PC-3 (cell line): Measurements from ENCODE around the gene PDLIM5. TPM values are rescaled to one million over a fixed set of nuclear protein-coding genes. Genes with fewer than 3 reads are reported as not detected.

ENCODE experiments used
- ATAC-seq: fragments of 200-7000 bp; cut with Tn5 transposase; 2 replicates; pipeline ENCODE4 v1.9.1; 2020; ENCODE audit warnings: mild to moderate bottlenecking, moderate library complexity
- BruUV-seq: library from RNA; stranded (reverse); fragments of 400-500 nt; replicated peaks from 2 replicates; lab custom pipeline; 2021; lab: Mats Ljungman, UMichigan
- CTCF ChIA-PET: fragments of 300-600 bp; sonication (Branson Sonifier 250); formaldehyde crosslinking; loops from one replicate; lab custom pipeline; 2022; ENCODE audit warnings: antibody characterized with exemption; lab: Charles Lee
- POLR2A ChIA-PET: fragments of 300-600 bp; sonication (Branson Sonifier 250); formaldehyde crosslinking; loops from one replicate; lab custom pipeline; 2022; ENCODE audit warnings: antibody characterized with exemption; ENCODE audit not compliant: unreplicated experiment; lab: Charles Lee
- DNase-seq: peaks from one replicate; pipeline ENCODE4 v3.0.0-alpha.2; 2015
- H2AFZ ChIP-seq: fragments of 300-600 bp; sonication (generic); 2 replicates; pipeline ENCODE4 v1.6.0; 2016; ENCODE audit warnings: antibody characterized with exemption, low read length
- H3F3A ChIP-seq: fragments of 300-600 bp; sonication (generic); one replicate; pipeline ENCODE4 v1.6.0; 2017; ENCODE audit warnings: antibody characterized with exemption, low read length, control low read depth, mild to moderate bottlenecking; ENCODE audit not compliant: unreplicated experiment
- H3K27ac ChIP-seq: fragments of 300-600 bp; sonication (generic); 2 replicates; pipeline ENCODE4 v1.5.1; 2016; ENCODE audit warnings: mild to moderate bottlenecking, low read length
- H3K27me3 ChIP-seq: fragments of 300-600 bp; sonication (generic); 2 replicates; pipeline ENCODE4 v1.6.1; 2016; ENCODE audit warnings: low read length, mixed read lengths
- H3K36me3 ChIP-seq: fragments of 300-600 bp; sonication (generic); 2 replicates; pipeline ENCODE4 v1.6.1; 2016; ENCODE audit warnings: low read depth, mixed run types, low read length, mixed read lengths
- H3K4me1 ChIP-seq: fragments of 300-600 bp; sonication (generic); 2 replicates; pipeline ENCODE4 v1.5.1; 2016; ENCODE audit warnings: low read length; ENCODE audit not compliant: insufficient read depth
- H3K4me2 ChIP-seq: fragments of 300-600 bp; sonication (generic); 2 replicates; pipeline ENCODE4 v1.6.0; 2016; ENCODE audit warnings: low read length
- H3K4me3 ChIP-seq: fragments of 300-600 bp; sonication (generic); 2 replicates; pipeline ENCODE4 v1.5.1; 2016; ENCODE audit warnings: mild to moderate bottlenecking, low read length, mixed read lengths
- H3K79me2 ChIP-seq: fragments of 300-600 bp; sonication (generic); 2 replicates; pipeline ENCODE4 v1.6.1; 2017; ENCODE audit warnings: low read length, mixed read lengths
- H3K9ac ChIP-seq: fragments of 300-600 bp; sonication (generic); 2 replicates; pipeline ENCODE4 v1.6.0; 2016; ENCODE audit warnings: mild to moderate bottlenecking, low read length
- H3K9me2 ChIP-seq: fragments of 300-600 bp; sonication (generic); replicated peaks from 2 replicates; pipeline ENCODE4 v1.6.1; 2016; ENCODE audit warnings: mixed run types, low read length, mixed read lengths
- H3K9me3 ChIP-seq: fragments of 300-600 bp; sonication (generic); 2 replicates; pipeline ENCODE4 v1.6.1; 2016; ENCODE audit warnings: low read length, mixed read lengths
- H4K20me1 ChIP-seq: fragments of 300-600 bp; sonication (generic); 2 replicates; pipeline ENCODE4 v1.6.1; 2016; ENCODE audit warnings: low read length, mixed read lengths
- CTCF ChIP-seq: fragments of 300-600 bp; sonication (generic); conservative IDR thresholded peaks from 2 replicates; pipeline ENCODE4 v1.5.1; 2017; ENCODE audit warnings: antibody characterized with exemption, low read depth, mild to moderate bottlenecking, low read length
- EZH2 ChIP-seq: fragments of 300-600 bp; sonication (generic); IDR thresholded peaks from one replicate; pipeline ENCODE4 v1.6.1; 2017; ENCODE audit warnings: antibody characterized with exemption, mild to moderate bottlenecking, low read length; ENCODE audit not compliant: unreplicated experiment
- EZH2phosphoT487 ChIP-seq: fragments of 300-600 bp; sonication (generic); IDR thresholded peaks from 2 replicates; pipeline ENCODE4 v1.6.1; 2018; ENCODE audit warnings: mild to moderate bottlenecking, antibody characterized with exemption, low read length, borderline replicate concordance
- intact Hi-C: fragments of 100-400 bp; cut with micrococcal nuclease; formaldehyde crosslinking; loops from 2 replicates; pipeline ENCODE4 v1.9.0; 2023
- total RNA-seq: library from RNA; depleted of rRNA; stranded (reverse); fragments of >200 nt; gene quantifications from 2 replicates; pipeline ENCODE4 v1.2.3, GENCODE V29; 2014

PDLIM5 gene
- total RNA-seq, 1 experiment from 2014 or later, result 57.8 TPM

- Histone ChIP-seq H2AFZ (no peak overlapping the region), H3K36me3 (peaks cover 12% of the 10 kb centered on the region; the same call in 1 of the 2 replicates), H3K4me1 (peaks cover 26% of the 10 kb centered on the region), H3K79me2 (peaks cover 82% of the 10 kb centered on the region), H3K27me3 (no peaks in the 10 kb centered on the region), H3K9ac (no peak overlapping the region), H3F3A (no peaks in the 10 kb centered on the region), H3K4me3 (no peak overlapping the region), H3K9me3 (peaks cover 3% of the 10 kb centered on the region; the same call in 1 of the 2 replicates), H3K4me2 (no peak overlapping the region), H3K27ac (no peak overlapping the region), H4K20me1 (no peaks in the 10 kb centered on the region), H3K9me2 (no peaks in the 10 kb centered on the region)
- DNase-seq (no peak), ATAC-seq (no peak)
- POLR2A ChIA-PET, result no interaction called here
- no TSS peak for BruUV-seq
- CTCF ChIA-PET, result no interaction called here
- TF ChIP-seq EZH2phosphoT487 (no peak), EZH2 (no peak), CTCF (no peak)
- intact Hi-C loops, result no loop called here
Measured at GRCh38 chr4:94468093-94468769, 16.5 kb downstream of the PDLIM5 start.

- POLR2A ChIA-PET, result interaction anchor here (0.6 kb wide), 1 partner anchor 130 kb away, joined by 7 read pairs; no protein-coding TSS in a partner anchor
- ATAC-seq, result no peak
Measured at GRCh38 chr4:94469221-94469784, 17.6 kb downstream of the PDLIM5 start.

More at GRCh38 chr4:94469221-94469784, 17.6 kb downstream of the PDLIM5 start:
- no peaks in the 10 kb centered on the region for H3K27me3 ChIP-seq
- H3F3A ChIP-seq, result no peaks in the 10 kb centered on the region
- CTCF ChIA-PET, result no interaction called here
- H3K4me3 ChIP-seq, result no peak overlapping the region
- no peak overlapping the region for H3K4me2 ChIP-seq
- H3K27ac ChIP-seq, result no peak overlapping the region
- intact Hi-C loops, result no loop called here
- no peaks in the 10 kb centered on the region for H4K20me1 ChIP-seq
- peaks cover 82% of the 10 kb centered on the region for H3K79me2 ChIP-seq
- H2AFZ ChIP-seq, result no peak overlapping the region
- no peak overlapping the region for H3K9ac ChIP-seq
- no peak for DNase-seq
- TF ChIP-seq CTCF, result no peak
- no peak for TF ChIP-seq EZH2phosphoT487
- TF ChIP-seq EZH2, result no peak
- H3K4me1 ChIP-seq, result peaks cover 22% of the 10 kb centered on the region
- peaks cover 3% of the 10 kb centered on the region; the same call in 1 of the 2 replicates for H3K9me3 ChIP-seq
- H3K36me3 ChIP-seq, result peaks cover 12% of the 10 kb centered on the region; the same call in 1 of the 2 replicates
- no TSS peak for BruUV-seq
- no peaks in the 10 kb centered on the region for H3K9me2 ChIP-seq
